ENCODE measurements around the gene YAP1. TPM values are rescaled to one million over a fixed set of nuclear protein-coding genes. Genes with fewer than 3 reads are reported as not detected.

Gene YAP1
- polyA plus RNA-seq, 1 donor from 2014 or later = 0.46 TPM

DNA sequence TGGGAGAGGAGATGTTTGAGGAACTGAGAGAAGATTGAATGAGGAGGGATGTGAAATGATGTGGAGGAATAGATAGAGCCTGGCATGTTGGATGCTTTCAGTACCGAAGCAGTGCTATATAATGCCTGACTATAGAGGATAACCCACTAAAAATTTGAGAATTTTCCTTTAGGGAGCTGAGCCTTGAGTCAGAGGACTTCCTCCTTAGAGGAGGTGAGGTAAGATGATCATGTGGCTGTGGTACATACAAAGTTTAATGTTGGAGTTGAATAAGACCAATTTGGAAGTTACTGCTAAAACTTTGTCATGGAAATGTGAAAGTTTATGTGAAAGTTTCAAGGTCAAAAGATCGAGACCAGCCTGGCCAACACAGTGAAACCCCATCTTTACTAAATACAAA, 66.9 kb downstream of the YAP1 start:
- no peaks in the 10 kb centered on the region for H4K20me1 ChIP-seq (ENCODE audit: insufficient read depth)
- H3K9ac ChIP-seq (ENCODE audit: low read length) = no peak overlapping the region
- H3K36me3 ChIP-seq (ENCODE audit: insufficient read depth, low read length) = no peaks in the 10 kb centered on the region
- no peak overlapping the region for H3K4me3 ChIP-seq (ENCODE audit: low read length)
- no peaks in the 10 kb centered on the region for H3K27me3 ChIP-seq (ENCODE audit: insufficient read depth, low read depth, low read length)
- no peaks in the 10 kb centered on the region for H3K9me2 ChIP-seq (ENCODE audit: insufficient read depth, low read length)
- no peak overlapping the region for H3K4me2 ChIP-seq (ENCODE audit: low read length)
- no peaks in the 10 kb centered on the region for H3K79me2 ChIP-seq (replicated peaks; ENCODE audit: insufficient read depth, low read length)
- no peaks in the 10 kb centered on the region for H3K9me3 ChIP-seq (ENCODE audit: low read length)
- no peaks in the 10 kb centered on the region for H3F3A ChIP-seq (ENCODE audit: insufficient read depth, low read length, poor library complexity, severe bottlenecking)
- H3K27ac ChIP-seq (ENCODE audit: low read length) = no peak overlapping the region
- H2AFZ ChIP-seq (ENCODE audit: low read depth, low read length) = no peak overlapping the region
- TF ChIP-seq SMC3 (conservative IDR thresholded peaks at IDR 0.05; ENCODE audit: poor library complexity) (no peak), EZH2 (IDR thresholded peaks at IDR 0.05; ENCODE audit: borderline replicate concordance, insufficient read depth, low read length, poor library complexity, severe bottlenecking) (no peak), MXI1 (conservative IDR thresholded peaks at IDR 0.05; ENCODE audit: poor library complexity, severe bottlenecking) (no peak), POLR2AphosphoS5 (IDR thresholded peaks at IDR 0.05) (no peak), EP300 (conservative IDR thresholded peaks at IDR 0.05; ENCODE audit: poor library complexity, severe bottlenecking) (no peak), RAD21 (conservative IDR thresholded peaks at IDR 0.05) (no peak)
- TF ChIP-seq, protein P1, sequence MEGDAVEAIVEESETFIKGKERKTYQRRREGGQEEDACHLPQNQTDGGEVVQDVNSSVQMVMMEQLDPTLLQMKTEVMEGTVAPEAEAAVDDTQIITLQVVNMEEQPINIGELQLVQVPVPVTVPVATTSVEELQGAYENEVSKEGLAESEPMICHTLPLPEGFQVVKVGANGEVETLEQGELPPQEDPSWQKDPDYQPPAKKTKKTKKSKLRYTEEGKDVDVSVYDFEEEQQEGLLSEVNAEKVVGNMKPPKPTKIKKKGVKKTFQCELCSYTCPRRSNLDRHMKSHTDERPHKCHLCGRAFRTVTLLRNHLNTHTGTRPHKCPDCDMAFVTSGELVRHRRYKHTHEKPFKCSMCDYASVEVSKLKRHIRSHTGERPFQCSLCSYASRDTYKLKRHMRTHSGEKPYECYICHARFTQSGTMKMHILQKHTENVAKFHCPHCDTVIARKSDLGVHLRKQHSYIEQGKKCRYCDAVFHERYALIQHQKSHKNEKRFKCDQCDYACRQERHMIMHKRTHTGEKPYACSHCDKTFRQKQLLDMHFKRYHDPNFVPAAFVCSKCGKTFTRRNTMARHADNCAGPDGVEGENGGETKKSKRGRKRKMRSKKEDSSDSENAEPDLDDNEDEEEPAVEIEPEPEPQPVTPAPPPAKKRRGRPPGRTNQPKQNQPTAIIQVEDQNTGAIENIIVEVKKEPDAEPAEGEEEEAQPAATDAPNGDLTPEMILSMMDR (IDR thresholded peaks at IDR 0.05; ENCODE audit: poor library complexity, severe bottlenecking) = no peak

DNA sequence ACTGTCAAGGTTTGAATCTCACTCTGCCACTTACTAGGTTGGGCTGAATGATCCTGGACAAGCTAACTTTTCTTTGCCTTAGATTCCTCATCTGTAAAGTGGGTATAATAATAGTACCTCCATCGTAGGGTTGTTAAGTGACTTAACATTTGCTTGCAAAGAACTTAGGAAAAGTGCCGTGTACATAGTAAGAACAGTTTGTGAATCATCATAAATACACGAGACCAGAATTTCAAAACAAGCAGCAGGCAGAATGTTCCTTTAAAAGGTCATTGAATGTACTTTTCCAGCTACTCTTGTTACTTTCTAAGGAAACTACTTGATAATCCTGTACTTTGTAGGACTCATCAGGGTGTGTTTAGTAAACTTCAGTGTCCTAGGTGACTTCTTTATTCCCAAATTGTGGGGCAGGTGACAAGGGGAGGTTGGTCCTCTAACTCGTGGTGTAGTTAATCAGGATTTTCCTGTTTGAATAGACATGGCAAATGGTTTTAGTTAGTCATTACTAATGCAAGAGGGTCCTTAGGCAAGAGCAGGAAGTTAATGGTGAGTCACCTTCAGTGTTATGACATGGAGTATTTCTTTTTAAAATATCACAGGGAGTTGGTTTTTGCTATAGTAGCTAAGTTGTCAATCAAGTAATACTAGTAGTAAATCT, 67.9 kb downstream of the YAP1 start:
- H3F3A ChIP-seq (ENCODE audit: insufficient read depth, low read length, poor library complexity, severe bottlenecking) = no peaks in the 10 kb centered on the region
- H3K9ac ChIP-seq (ENCODE audit: low read length) = no peak overlapping the region
- H3K79me2 ChIP-seq (replicated peaks; ENCODE audit: insufficient read depth, low read length) = no peaks in the 10 kb centered on the region
- no peak overlapping the region for H3K4me3 ChIP-seq (ENCODE audit: low read length)
- H3K27ac ChIP-seq (ENCODE audit: low read length) = no peak overlapping the region
- H3K9me3 ChIP-seq (ENCODE audit: low read length) = no peaks in the 10 kb centered on the region
- no peak overlapping the region for H2AFZ ChIP-seq (ENCODE audit: low read depth, low read length)
- H3K4me2 ChIP-seq (ENCODE audit: low read length) = no peak overlapping the region
- H3K36me3 ChIP-seq (ENCODE audit: insufficient read depth, low read length) = no peaks in the 10 kb centered on the region
- no peaks in the 10 kb centered on the region for H3K9me2 ChIP-seq (ENCODE audit: insufficient read depth, low read length)
- H3K27me3 ChIP-seq (ENCODE audit: insufficient read depth, low read depth, low read length) = no peaks in the 10 kb centered on the region
- H4K20me1 ChIP-seq (ENCODE audit: insufficient read depth) = no peaks in the 10 kb centered on the region
- TF ChIP-seq POLR2AphosphoS5 (IDR thresholded peaks at IDR 0.05) (no peak), RAD21 (conservative IDR thresholded peaks at IDR 0.05) (no peak), EP300 (conservative IDR thresholded peaks at IDR 0.05; ENCODE audit: poor library complexity, severe bottlenecking) (no peak), EZH2 (IDR thresholded peaks at IDR 0.05; ENCODE audit: borderline replicate concordance, insufficient read depth, low read length, poor library complexity, severe bottlenecking) (no peak), TAF1 (IDR thresholded peaks at IDR 0.05; ENCODE audit: low read depth) (no peak), SMC3 (conservative IDR thresholded peaks at IDR 0.05; ENCODE audit: poor library complexity) (no peak), MXI1 (conservative IDR thresholded peaks at IDR 0.05; ENCODE audit: poor library complexity, severe bottlenecking) (no peak)
- TF ChIP-seq, protein P1 (IDR thresholded peaks at IDR 0.05; ENCODE audit: poor library complexity, severe bottlenecking) = no peak
- TF ChIP-seq, protein P2, sequence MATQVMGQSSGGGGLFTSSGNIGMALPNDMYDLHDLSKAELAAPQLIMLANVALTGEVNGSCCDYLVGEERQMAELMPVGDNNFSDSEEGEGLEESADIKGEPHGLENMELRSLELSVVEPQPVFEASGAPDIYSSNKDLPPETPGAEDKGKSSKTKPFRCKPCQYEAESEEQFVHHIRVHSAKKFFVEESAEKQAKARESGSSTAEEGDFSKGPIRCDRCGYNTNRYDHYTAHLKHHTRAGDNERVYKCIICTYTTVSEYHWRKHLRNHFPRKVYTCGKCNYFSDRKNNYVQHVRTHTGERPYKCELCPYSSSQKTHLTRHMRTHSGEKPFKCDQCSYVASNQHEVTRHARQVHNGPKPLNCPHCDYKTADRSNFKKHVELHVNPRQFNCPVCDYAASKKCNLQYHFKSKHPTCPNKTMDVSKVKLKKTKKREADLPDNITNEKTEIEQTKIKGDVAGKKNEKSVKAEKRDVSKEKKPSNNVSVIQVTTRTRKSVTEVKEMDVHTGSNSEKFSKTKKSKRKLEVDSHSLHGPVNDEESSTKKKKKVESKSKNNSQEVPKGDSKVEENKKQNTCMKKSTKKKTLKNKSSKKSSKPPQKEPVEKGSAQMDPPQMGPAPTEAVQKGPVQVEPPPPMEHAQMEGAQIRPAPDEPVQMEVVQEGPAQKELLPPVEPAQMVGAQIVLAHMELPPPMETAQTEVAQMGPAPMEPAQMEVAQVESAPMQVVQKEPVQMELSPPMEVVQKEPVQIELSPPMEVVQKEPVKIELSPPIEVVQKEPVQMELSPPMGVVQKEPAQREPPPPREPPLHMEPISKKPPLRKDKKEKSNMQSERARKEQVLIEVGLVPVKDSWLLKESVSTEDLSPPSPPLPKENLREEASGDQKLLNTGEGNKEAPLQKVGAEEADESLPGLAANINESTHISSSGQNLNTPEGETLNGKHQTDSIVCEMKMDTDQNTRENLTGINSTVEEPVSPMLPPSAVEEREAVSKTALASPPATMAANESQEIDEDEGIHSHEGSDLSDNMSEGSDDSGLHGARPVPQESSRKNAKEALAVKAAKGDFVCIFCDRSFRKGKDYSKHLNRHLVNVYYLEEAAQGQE (IDR thresholded peaks at IDR 0.05; ENCODE audit: borderline replicate concordance) = no peak
